ENCODE results near the gene LAMA3.

DNA sequence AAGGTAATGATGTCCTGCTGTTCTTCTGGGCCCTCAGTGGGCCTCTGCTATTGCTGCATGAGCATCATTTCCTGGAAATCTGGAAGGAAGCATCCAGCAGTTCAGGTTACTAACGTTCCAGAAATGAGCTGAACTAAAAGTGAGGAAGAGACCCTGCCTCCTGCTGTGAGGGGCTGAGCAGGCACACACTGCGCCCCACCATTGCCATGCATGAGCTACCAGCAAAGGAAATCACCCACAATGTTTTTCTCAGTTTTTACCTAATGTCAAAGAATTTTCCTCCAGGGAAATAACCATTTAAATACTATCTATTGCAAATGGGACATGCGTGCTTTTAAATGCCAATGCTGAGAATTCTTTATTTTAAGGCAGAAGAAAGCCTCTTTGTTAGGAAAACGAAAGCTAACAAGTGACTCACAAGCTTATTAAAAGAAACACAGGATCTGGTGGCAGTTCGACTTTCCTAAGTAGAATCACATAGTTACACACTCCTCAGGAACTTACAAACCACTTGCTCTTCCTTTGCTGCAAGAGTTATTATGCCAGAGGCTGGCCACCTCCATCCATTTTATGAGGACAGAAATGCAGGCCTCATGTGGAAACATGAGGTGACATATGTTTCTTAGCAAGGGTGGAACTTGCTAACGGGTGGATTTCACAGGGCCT lies 172.7 kb downstream of the LAMA3 start:
- TF ChIP-seq, protein P1, sequence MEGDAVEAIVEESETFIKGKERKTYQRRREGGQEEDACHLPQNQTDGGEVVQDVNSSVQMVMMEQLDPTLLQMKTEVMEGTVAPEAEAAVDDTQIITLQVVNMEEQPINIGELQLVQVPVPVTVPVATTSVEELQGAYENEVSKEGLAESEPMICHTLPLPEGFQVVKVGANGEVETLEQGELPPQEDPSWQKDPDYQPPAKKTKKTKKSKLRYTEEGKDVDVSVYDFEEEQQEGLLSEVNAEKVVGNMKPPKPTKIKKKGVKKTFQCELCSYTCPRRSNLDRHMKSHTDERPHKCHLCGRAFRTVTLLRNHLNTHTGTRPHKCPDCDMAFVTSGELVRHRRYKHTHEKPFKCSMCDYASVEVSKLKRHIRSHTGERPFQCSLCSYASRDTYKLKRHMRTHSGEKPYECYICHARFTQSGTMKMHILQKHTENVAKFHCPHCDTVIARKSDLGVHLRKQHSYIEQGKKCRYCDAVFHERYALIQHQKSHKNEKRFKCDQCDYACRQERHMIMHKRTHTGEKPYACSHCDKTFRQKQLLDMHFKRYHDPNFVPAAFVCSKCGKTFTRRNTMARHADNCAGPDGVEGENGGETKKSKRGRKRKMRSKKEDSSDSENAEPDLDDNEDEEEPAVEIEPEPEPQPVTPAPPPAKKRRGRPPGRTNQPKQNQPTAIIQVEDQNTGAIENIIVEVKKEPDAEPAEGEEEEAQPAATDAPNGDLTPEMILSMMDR (IDR thresholded peaks at IDR 0.05; ENCODE audit: extremely low read depth in 1 of 2, insufficient read depth in 1 of 2, low read depth in 1 of 2, low read length in 2 of 2): no peak
- TF ChIP-seq POLR2AphosphoS5 (IDR thresholded peaks at IDR 0.05; ENCODE audit: insufficient read depth, low read depth, low read length) (no peak), GATA2 (IDR thresholded peaks at IDR 0.05; ENCODE audit: insufficient read depth, insufficient read length, low read depth, low read length) (no peak), POLR2A (IDR thresholded peaks at IDR 0.05; ENCODE audit: low read depth, low read length) (no peak), EZH2 (IDR thresholded peaks at IDR 0.05; ENCODE audit: borderline replicate concordance, low read depth, low read length, severe bottlenecking) (no peak), MYC (IDR thresholded peaks at IDR 0.05; ENCODE audit: low read depth, low read length) (no peak), JUN (IDR thresholded peaks at IDR 0.05; ENCODE audit: borderline replicate concordance, insufficient read depth, insufficient read length, low read depth) (peak; percentile 27)
- TF ChIP-seq, protein P2, sequence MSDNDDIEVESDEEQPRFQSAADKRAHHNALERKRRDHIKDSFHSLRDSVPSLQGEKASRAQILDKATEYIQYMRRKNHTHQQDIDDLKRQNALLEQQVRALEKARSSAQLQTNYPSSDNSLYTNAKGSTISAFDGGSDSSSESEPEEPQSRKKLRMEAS (IDR thresholded peaks at IDR 0.05; ENCODE audit: insufficient read depth, insufficient read length): no peak

Data from endothelial cell of umbilical vein (primary cell).